ENCODE measurements around the gene PTAFR.

DNA sequence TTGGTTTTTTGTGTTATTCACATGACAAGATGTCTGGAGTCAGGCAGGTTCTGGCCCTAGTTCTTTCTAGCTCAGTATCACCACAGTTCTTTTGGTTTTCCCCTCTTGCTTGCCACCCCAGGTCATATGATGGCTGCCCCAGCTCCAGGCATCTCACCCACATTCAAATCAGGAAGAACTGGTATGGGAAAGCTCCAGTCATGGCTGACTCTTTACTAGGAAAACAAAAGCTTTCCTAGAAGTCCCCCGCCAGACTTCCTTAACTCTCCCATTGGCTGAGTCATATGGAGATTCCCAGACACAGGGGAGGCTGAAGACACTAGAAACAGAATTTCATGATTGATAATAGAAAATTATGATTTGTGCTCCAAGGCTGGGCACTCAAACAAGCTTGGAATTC, 65.9 kb downstream of the PTAFR start:
- TF ChIP-seq, protein P1, sequence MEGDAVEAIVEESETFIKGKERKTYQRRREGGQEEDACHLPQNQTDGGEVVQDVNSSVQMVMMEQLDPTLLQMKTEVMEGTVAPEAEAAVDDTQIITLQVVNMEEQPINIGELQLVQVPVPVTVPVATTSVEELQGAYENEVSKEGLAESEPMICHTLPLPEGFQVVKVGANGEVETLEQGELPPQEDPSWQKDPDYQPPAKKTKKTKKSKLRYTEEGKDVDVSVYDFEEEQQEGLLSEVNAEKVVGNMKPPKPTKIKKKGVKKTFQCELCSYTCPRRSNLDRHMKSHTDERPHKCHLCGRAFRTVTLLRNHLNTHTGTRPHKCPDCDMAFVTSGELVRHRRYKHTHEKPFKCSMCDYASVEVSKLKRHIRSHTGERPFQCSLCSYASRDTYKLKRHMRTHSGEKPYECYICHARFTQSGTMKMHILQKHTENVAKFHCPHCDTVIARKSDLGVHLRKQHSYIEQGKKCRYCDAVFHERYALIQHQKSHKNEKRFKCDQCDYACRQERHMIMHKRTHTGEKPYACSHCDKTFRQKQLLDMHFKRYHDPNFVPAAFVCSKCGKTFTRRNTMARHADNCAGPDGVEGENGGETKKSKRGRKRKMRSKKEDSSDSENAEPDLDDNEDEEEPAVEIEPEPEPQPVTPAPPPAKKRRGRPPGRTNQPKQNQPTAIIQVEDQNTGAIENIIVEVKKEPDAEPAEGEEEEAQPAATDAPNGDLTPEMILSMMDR (IDR thresholded peaks at IDR 0.05): no peak
- no peak for TF ChIP-seq ZNF396 (CRISPR knock-in tag; IDR thresholded peaks at IDR 0.05; ENCODE audit: borderline replicate concordance)
- no peak for TF ChIP-seq NR3C1 (CRISPR knock-in tag; conservative IDR thresholded peaks at IDR 0.05; ENCODE audit: low read depth)
- TF ChIP-seq SMAD4 (CRISPR knock-in tag; IDR thresholded peaks at IDR 0.05): no peak
- TF ChIP-seq ZNF232 (CRISPR knock-in tag; IDR thresholded peaks at IDR 0.05): no peak
- no peak for TF ChIP-seq ETV6 (CRISPR knock-in tag; IDR thresholded peaks at IDR 0.05)
- TF ChIP-seq ESRRA (CRISPR knock-in tag; IDR thresholded peaks at IDR 0.05; ENCODE audit: borderline replicate concordance): no peak
- TF ChIP-seq TEAD1 (CRISPR knock-in tag; IDR thresholded peaks at IDR 0.05): no peak
- TF ChIP-seq, protein P2, sequence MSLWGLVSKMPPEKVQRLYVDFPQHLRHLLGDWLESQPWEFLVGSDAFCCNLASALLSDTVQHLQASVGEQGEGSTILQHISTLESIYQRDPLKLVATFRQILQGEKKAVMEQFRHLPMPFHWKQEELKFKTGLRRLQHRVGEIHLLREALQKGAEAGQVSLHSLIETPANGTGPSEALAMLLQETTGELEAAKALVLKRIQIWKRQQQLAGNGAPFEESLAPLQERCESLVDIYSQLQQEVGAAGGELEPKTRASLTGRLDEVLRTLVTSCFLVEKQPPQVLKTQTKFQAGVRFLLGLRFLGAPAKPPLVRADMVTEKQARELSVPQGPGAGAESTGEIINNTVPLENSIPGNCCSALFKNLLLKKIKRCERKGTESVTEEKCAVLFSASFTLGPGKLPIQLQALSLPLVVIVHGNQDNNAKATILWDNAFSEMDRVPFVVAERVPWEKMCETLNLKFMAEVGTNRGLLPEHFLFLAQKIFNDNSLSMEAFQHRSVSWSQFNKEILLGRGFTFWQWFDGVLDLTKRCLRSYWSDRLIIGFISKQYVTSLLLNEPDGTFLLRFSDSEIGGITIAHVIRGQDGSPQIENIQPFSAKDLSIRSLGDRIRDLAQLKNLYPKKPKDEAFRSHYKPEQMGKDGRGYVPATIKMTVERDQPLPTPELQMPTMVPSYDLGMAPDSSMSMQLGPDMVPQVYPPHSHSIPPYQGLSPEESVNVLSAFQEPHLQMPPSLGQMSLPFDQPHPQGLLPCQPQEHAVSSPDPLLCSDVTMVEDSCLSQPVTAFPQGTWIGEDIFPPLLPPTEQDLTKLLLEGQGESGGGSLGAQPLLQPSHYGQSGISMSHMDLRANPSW (CRISPR knock-in tag; conservative IDR thresholded peaks at IDR 0.05; ENCODE audit: low read depth): no peak
- TF ChIP-seq, protein P3, sequence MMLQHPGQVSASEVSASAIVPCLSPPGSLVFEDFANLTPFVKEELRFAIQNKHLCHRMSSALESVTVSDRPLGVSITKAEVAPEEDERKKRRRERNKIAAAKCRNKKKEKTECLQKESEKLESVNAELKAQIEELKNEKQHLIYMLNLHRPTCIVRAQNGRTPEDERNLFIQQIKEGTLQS (CRISPR knock-in tag; conservative IDR thresholded peaks at IDR 0.05): no peak

All from WTC11 (cell line).